ENCODE measurements around the gene APBB2.

DNA sequence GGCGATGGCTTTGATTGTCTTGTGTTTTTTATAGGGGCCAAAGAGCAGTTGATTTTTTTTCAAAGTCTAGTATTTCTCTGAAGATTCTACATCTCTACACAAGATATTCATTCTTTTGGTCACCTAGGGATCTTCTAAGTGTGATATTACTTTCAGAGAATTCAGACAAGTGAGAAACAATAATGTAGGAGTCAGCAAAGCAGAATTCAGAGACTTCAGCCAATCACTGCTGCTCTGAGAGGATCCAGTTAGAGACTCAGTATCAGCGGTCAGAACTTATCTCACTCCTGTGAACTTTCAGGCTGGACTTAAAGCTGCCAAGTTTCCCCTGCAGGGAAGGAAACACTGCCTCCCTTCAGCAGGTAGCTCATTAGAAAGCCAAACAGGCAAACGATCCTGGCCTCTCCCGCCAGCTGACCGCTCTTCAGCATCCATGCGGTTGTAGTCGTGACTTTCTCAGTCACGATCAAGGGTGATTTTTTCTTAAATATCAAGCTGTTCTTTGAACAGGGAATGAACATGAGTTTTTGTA, 405.4 kb downstream of the APBB2 start:
- no peak for TF ChIP-seq EP300 (IDR thresholded peaks at IDR 0.05; ENCODE audit: borderline replicate concordance in 1 of 2, low read depth in 2 of 2, low read length in 2 of 2)
- TF ChIP-seq, protein P1, sequence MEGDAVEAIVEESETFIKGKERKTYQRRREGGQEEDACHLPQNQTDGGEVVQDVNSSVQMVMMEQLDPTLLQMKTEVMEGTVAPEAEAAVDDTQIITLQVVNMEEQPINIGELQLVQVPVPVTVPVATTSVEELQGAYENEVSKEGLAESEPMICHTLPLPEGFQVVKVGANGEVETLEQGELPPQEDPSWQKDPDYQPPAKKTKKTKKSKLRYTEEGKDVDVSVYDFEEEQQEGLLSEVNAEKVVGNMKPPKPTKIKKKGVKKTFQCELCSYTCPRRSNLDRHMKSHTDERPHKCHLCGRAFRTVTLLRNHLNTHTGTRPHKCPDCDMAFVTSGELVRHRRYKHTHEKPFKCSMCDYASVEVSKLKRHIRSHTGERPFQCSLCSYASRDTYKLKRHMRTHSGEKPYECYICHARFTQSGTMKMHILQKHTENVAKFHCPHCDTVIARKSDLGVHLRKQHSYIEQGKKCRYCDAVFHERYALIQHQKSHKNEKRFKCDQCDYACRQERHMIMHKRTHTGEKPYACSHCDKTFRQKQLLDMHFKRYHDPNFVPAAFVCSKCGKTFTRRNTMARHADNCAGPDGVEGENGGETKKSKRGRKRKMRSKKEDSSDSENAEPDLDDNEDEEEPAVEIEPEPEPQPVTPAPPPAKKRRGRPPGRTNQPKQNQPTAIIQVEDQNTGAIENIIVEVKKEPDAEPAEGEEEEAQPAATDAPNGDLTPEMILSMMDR (IDR thresholded peaks at IDR 0.05; ENCODE audit: control extremely low read depth in 1 of 3, insufficient read depth in 1 of 3, low read depth in 1 of 3, low read length in 3 of 3) = 0 out of 4 replicates have a peak, but pooled peaks of 1 of the 3 experiments have one; percentile 8
- TF ChIP-seq POLR2A (IDR thresholded peaks at IDR 0.05; ENCODE audit: control extremely low read depth in 1 of 2, low read depth in 2 of 2, low read length in 2 of 2) = no peak
- no peak for TF ChIP-seq YY1 (IDR thresholded peaks at IDR 0.05; ENCODE audit: low read depth, low read length)

Data from H1 (cell line).